Measurements from ENCODE around the gene EPAS1.

DNA sequence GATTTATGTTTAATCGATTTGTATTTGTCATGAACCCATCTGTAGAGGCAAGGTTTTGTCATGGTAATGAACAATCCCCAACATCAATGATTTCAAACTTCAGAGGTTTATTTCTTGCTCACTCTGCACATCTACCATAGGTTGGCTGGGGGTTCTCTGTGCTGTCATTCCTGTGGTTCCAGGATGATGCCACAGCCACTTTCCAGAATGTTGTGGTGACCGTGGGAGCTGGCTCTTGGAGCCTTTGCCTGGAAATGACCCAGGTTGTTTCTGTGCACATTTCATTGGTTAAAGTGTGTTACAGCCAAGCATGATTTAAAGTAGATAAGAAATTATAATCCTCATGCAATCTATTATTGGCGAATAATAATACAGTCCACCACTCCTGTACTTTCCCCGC, 28.2 kb upstream of the EPAS1 start:
- TF ChIP-seq NFYB (CRISPR knock-in tag; conservative IDR thresholded peaks at IDR 0.05; ENCODE audit: low read depth), result no peak
- TF ChIP-seq, protein P1, sequence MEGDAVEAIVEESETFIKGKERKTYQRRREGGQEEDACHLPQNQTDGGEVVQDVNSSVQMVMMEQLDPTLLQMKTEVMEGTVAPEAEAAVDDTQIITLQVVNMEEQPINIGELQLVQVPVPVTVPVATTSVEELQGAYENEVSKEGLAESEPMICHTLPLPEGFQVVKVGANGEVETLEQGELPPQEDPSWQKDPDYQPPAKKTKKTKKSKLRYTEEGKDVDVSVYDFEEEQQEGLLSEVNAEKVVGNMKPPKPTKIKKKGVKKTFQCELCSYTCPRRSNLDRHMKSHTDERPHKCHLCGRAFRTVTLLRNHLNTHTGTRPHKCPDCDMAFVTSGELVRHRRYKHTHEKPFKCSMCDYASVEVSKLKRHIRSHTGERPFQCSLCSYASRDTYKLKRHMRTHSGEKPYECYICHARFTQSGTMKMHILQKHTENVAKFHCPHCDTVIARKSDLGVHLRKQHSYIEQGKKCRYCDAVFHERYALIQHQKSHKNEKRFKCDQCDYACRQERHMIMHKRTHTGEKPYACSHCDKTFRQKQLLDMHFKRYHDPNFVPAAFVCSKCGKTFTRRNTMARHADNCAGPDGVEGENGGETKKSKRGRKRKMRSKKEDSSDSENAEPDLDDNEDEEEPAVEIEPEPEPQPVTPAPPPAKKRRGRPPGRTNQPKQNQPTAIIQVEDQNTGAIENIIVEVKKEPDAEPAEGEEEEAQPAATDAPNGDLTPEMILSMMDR (IDR thresholded peaks at IDR 0.05), result no peak
- TF ChIP-seq, protein P2, sequence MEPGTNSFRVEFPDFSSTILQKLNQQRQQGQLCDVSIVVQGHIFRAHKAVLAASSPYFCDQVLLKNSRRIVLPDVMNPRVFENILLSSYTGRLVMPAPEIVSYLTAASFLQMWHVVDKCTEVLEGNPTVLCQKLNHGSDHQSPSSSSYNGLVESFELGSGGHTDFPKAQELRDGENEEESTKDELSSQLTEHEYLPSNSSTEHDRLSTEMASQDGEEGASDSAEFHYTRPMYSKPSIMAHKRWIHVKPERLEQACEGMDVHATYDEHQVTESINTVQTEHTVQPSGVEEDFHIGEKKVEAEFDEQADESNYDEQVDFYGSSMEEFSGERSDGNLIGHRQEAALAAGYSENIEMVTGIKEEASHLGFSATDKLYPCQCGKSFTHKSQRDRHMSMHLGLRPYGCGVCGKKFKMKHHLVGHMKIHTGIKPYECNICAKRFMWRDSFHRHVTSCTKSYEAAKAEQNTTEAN (CRISPR knock-in tag; IDR thresholded peaks at IDR 0.05), result no peak
- TF ChIP-seq ZBTB21 (CRISPR knock-in tag; IDR thresholded peaks at IDR 0.05; ENCODE audit: borderline replicate concordance), result no peak
- TF ChIP-seq IRF2 (CRISPR knock-in tag; IDR thresholded peaks at IDR 0.05; ENCODE audit: borderline replicate concordance, low read depth), result no peak

All from WTC11 (cell line).